Liver (tissue), 9 donors: ENCODE measurements around the gene ELL. TPM values are rescaled to one million over a fixed set of nuclear protein-coding genes. Genes with fewer than 3 reads are reported as not detected.

Source experiments
- DNase-seq: peaks from one replicate; pipeline ENCODE4 v3.0.0-alpha.2; 2017; ENCODE audit warnings: low spot score
- H3K27ac ChIP-seq, 2 donors: one replicate each; pipeline ENCODE4 v1.7.0; 2013; ENCODE audit warnings: inconsistent platforms in 2 of 2, low read length in 2 of 2, control low read depth in 1 of 2, low read depth in 1 of 2, mild to moderate bottlenecking in 1 of 2
- H3K27me3 ChIP-seq, 4 donors: one replicate each; pipeline versions ENCODE4 v1.6.1 to v1.7.0; 2013; ENCODE audit warnings: low read length in 3 of 4, inconsistent platforms in 1 of 4, mild to moderate bottlenecking in 1 of 4, moderate library complexity in 1 of 4; ENCODE audit not compliant: control insufficient read depth in 4 of 4, insufficient read depth in 4 of 4
- H3K36me3 ChIP-seq, 4 donors: one replicate each; pipeline versions ENCODE4 v1.6.1 to v1.7.0; 2013; ENCODE audit warnings: low read length in 3 of 4, mild to moderate bottlenecking in 3 of 4, low read depth in 1 of 4, moderate library complexity in 1 of 4; ENCODE audit not compliant: control insufficient read depth in 4 of 4, insufficient read depth in 3 of 4
- H3K4me1 ChIP-seq, 4 donors: one replicate each; pipeline versions ENCODE4 v1.6.1 to v1.7.0; 2013; ENCODE audit warnings: low read length in 3 of 4, mild to moderate bottlenecking in 3 of 4, moderate library complexity in 1 of 4; ENCODE audit not compliant: control insufficient read depth in 4 of 4, insufficient read depth in 4 of 4
- H3K4me3 ChIP-seq, 3 donors: one replicate each; pipeline versions ENCODE4 v1.6.1 to v1.7.0; 2013; ENCODE audit warnings: low read length in 3 of 3, control low read depth in 1 of 3, low read depth in 1 of 3, mild to moderate bottlenecking in 1 of 3
- H3K9ac ChIP-seq, 2 donors: one replicate each; pipeline ENCODE4 v1.7.0; 2013; ENCODE audit warnings: low read length in 2 of 2, mild to moderate bottlenecking in 2 of 2, moderate library complexity in 2 of 2, control low read depth in 1 of 2, low read depth in 1 of 2
- H3K9me3 ChIP-seq, 4 donors: one replicate each; pipeline versions ENCODE4 v1.6.1 to v1.7.0; 2013; ENCODE audit warnings: low read length in 3 of 4; ENCODE audit not compliant: control insufficient read depth in 4 of 4
- EGR1 ChIP-seq, 2 donors: IDR thresholded peaks; 2 replicates each; pipeline ENCODE4 v1.6.1; 2016 to 2018; ENCODE audit warnings: antibody characterized with exemption in 2 of 2, low read depth in 2 of 2
- FOXA1 ChIP-seq: IDR thresholded peaks from 2 replicates; pipeline ENCODE4 v1.6.1; 2016; ENCODE audit warnings: antibody characterized with exemption
- FOXA2 ChIP-seq: IDR thresholded peaks from 2 replicates; pipeline ENCODE4 v1.6.1; 2016; ENCODE audit warnings: antibody characterized with exemption
- GABPA ChIP-seq, 2 donors: IDR thresholded peaks in 1 of 2; conservative IDR thresholded peaks in 1 of 2; 2 replicates each; pipeline ENCODE4 v1.6.1; 2016; ENCODE audit warnings: antibody characterized with exemption in 2 of 2, mild to moderate bottlenecking in 1 of 2, moderate library complexity in 1 of 2
- HNF4A ChIP-seq, 2 donors: conservative IDR thresholded peaks; 2 replicates each; pipeline ENCODE4 v1.6.1; 2016; ENCODE audit warnings: antibody characterized with exemption in 2 of 2, mild to moderate bottlenecking in 2 of 2
- JUND ChIP-seq, 2 donors: IDR thresholded peaks; 2 replicates each; pipeline ENCODE4 v1.6.1; 2016; ENCODE audit warnings: antibody characterized with exemption in 2 of 2
- NR2F2 ChIP-seq: IDR thresholded peaks from 2 replicates; pipeline ENCODE4 v1.6.1; 2016; ENCODE audit warnings: antibody characterized with exemption
- RAD21 ChIP-seq, 2 donors: IDR thresholded peaks; 2 replicates each; pipeline ENCODE4 v1.6.1; 2016; ENCODE audit warnings: antibody characterized with exemption in 2 of 2, mild to moderate bottlenecking in 2 of 2
- RXRA ChIP-seq, 2 donors: IDR thresholded peaks; 2 replicates each; pipeline ENCODE4 v1.6.1; 2017 to 2018; ENCODE audit warnings: antibody characterized with exemption in 2 of 2, mild to moderate bottlenecking in 1 of 2
- SP1 ChIP-seq: IDR thresholded peaks from 2 replicates; pipeline ENCODE4 v1.6.1; 2018; ENCODE audit warnings: antibody characterized with exemption, mild to moderate bottlenecking
- TAF1 ChIP-seq: conservative IDR thresholded peaks from 2 replicates; pipeline ENCODE4 v1.6.1; 2016; ENCODE audit warnings: antibody characterized with exemption, mild to moderate bottlenecking
- YY1 ChIP-seq: IDR thresholded peaks from 2 replicates; pipeline ENCODE4 v1.6.1; 2016; ENCODE audit warnings: antibody characterized with exemption, mild to moderate bottlenecking
- ZBTB33 ChIP-seq: IDR thresholded peaks from 2 replicates; pipeline ENCODE4 v1.6.1; 2016; ENCODE audit warnings: antibody characterized with exemption
- whole genome bisulfite sequencing: extraction: QIAGEN DNeasy Blood & Tissue Kit; methylation state at CpG from one replicate; pipeline ENCODE4 v1.1.7; 2013; 5-methylcytosine and 5-hydroxymethylcytosine counted together
- polyA plus RNA-seq, 2 donors: library from polyadenylated mRNA; stranded (reverse) in 1 of 2; unstranded in 1 of 2; fragments of 200-250 nt in 1 of 2; fragments of >200 nt in 1 of 2; fragmentation: Nextera tagmentation in 1 of 2; extraction: Ambion mirVana in 1 of 2; gene quantifications; one replicate each; pipeline versions ENCODE4 v1.2.1 to v1.2.3, GENCODE V29; 2013 to 2015
- total RNA-seq, 2 donors: library from RNA; depleted of rRNA; stranded (reverse); fragments of >200 nt; gene quantifications; one replicate each; pipeline ENCODE4 v1.2.3, GENCODE V29; 2014
- TF ChIP-seq, protein P1 (sequence below): IDR thresholded peaks from 2 replicates; pipeline ENCODE4 v1.6.1; 2016; ENCODE audit warnings: antibody characterized with exemption, mild to moderate bottlenecking
- TF ChIP-seq, protein P2 (sequence below): fragments of 150-350 bp; IDR thresholded peaks from 2 replicates; pipeline ENCODE4 v1.5.1; 2017; ENCODE audit warnings: improper control_type of control experiment, low read depth, low read length; ENCODE audit not compliant: missing input control
- TF ChIP-seq, protein P3 (sequence below): IDR thresholded peaks from 2 replicates; pipeline ENCODE4 v1.6.1; 2016; ENCODE audit warnings: antibody characterized with exemption
- donor health status: healthy.
- donor health status: healthy.
- donor health status: healthy.
- donor health status: healthy.
- donor health status: healthy.

ELL gene
- total and polyA plus RNA-seq, 4 donors = 4.5 to 10.5 (median 6.6) TPM

DNA sequence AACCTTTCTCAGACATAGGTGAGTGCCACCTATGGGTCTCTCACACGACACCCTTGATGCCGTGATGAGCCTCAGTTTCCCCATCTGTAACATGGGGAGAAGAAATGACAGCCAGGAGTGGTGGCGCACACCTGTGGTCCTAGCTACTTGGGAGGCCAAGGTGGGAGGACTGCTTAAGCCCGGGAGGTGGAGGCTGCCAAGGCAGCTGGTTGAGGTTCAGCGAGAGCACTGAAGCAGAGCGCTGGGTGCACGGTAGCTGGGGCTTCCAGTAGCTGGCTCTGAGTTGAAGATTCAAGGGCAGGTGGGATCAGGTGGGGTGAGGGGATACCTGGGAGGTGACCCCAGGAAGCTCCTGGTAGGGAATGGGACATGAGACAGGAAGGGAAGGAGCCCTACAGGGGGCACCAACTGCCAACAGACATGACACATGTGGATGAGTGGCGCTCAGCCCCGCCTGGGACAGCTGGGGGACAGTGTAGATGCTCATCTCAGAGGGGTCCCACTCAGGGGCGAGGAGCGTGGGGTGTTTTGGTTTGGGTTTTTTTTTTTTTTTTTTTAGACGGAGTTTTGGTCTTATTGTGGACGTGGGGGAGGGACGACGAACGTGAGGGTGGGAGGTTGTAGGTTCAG, 109.1 kb downstream of the ELL start:
- Histone ChIP-seq H3K9ac (no peak overlapping the region), H3K9me3 (no peaks in the 10 kb centered on the region), H3K4me3 (no peak overlapping the region), H3K27ac (no peak overlapping the region), H3K4me1 (peaks cover 6 to 27% (median 18%) of the 10 kb centered on the region in 4 donors), H3K27me3 (no peaks in the 10 kb centered on the region), H3K36me3 (no peaks in the 10 kb centered on the region)
- DNase-seq = no peak
- TF ChIP-seq, protein P1, sequence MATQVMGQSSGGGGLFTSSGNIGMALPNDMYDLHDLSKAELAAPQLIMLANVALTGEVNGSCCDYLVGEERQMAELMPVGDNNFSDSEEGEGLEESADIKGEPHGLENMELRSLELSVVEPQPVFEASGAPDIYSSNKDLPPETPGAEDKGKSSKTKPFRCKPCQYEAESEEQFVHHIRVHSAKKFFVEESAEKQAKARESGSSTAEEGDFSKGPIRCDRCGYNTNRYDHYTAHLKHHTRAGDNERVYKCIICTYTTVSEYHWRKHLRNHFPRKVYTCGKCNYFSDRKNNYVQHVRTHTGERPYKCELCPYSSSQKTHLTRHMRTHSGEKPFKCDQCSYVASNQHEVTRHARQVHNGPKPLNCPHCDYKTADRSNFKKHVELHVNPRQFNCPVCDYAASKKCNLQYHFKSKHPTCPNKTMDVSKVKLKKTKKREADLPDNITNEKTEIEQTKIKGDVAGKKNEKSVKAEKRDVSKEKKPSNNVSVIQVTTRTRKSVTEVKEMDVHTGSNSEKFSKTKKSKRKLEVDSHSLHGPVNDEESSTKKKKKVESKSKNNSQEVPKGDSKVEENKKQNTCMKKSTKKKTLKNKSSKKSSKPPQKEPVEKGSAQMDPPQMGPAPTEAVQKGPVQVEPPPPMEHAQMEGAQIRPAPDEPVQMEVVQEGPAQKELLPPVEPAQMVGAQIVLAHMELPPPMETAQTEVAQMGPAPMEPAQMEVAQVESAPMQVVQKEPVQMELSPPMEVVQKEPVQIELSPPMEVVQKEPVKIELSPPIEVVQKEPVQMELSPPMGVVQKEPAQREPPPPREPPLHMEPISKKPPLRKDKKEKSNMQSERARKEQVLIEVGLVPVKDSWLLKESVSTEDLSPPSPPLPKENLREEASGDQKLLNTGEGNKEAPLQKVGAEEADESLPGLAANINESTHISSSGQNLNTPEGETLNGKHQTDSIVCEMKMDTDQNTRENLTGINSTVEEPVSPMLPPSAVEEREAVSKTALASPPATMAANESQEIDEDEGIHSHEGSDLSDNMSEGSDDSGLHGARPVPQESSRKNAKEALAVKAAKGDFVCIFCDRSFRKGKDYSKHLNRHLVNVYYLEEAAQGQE = no peak
- TF ChIP-seq, protein P2, sequence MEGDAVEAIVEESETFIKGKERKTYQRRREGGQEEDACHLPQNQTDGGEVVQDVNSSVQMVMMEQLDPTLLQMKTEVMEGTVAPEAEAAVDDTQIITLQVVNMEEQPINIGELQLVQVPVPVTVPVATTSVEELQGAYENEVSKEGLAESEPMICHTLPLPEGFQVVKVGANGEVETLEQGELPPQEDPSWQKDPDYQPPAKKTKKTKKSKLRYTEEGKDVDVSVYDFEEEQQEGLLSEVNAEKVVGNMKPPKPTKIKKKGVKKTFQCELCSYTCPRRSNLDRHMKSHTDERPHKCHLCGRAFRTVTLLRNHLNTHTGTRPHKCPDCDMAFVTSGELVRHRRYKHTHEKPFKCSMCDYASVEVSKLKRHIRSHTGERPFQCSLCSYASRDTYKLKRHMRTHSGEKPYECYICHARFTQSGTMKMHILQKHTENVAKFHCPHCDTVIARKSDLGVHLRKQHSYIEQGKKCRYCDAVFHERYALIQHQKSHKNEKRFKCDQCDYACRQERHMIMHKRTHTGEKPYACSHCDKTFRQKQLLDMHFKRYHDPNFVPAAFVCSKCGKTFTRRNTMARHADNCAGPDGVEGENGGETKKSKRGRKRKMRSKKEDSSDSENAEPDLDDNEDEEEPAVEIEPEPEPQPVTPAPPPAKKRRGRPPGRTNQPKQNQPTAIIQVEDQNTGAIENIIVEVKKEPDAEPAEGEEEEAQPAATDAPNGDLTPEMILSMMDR = no peak
- TF ChIP-seq FOXA1 (no peak), GABPA (IDR thresholded peaks at IDR 0.05 in 1 of 2, conservative IDR thresholded peaks at IDR 0.05 in 1 of 2) (no peak), JUND (IDR thresholded peaks at IDR 0.05) (no peak), EGR1 (IDR thresholded peaks at IDR 0.05; ENCODE audit: low read depth in 2 of 2) (no peak), RAD21 (IDR thresholded peaks at IDR 0.05) (no peak), TAF1 (no peak), SP1 (no peak), ZBTB33 (no peak), FOXA2 (no peak), HNF4A (conservative IDR thresholded peaks at IDR 0.05) (no peak), YY1 (no peak), NR2F2 (no peak)
- 80% methylated on average over 16 of the region's 16 CpGs for WGBS

DNA sequence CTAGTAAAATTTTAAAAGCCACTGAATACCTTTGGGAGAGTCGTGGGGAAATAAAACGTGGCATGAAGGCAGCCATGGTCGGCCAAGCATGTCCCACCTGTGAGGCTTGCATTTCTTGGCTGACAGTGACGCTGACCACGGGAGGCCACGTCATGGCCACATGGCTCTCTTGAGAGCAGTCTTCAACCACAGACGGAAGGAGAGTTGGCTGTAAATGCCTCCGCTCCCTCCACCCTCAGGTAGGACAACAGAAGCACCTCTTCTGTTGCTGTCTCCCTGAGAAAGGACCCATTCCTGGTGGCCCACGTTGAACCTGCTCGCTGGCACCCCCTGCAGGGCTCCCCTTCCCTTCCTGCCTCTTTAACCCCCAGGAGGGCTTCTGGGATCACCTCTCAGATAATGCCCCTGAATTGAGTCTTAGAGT, 113.8 kb downstream of the ELL start:
- H3K4me3 ChIP-seq = no peak overlapping the region
- 63% methylated on average over 10 of the region's 10 CpGs for WGBS
- H3K9me3 ChIP-seq = no peaks in the 10 kb centered on the region
- no peaks in the 10 kb centered on the region for H3K36me3 ChIP-seq
- H3K9ac ChIP-seq = no peak overlapping the region
- no peak overlapping the region for H3K27ac ChIP-seq
- DNase-seq = peak; percentile 74
- no peaks in the 10 kb centered on the region for H3K27me3 ChIP-seq
- TF ChIP-seq, protein P3, sequence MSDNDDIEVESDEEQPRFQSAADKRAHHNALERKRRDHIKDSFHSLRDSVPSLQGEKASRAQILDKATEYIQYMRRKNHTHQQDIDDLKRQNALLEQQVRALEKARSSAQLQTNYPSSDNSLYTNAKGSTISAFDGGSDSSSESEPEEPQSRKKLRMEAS = no peak
- TF ChIP-seq NR2F2 (no peak), RXRA (IDR thresholded peaks at IDR 0.05) (peak in 1 of 2 donors; percentile 40), FOXA2 (no peak), EGR1 (IDR thresholded peaks at IDR 0.05; ENCODE audit: low read depth in 2 of 2) (no peak), RAD21 (IDR thresholded peaks at IDR 0.05) (peak; percentile 64 to 79)
- TF ChIP-seq, protein P2 = peak; percentile 48
- no peaks in the 10 kb centered on the region for H3K4me1 ChIP-seq
